ENCODE measurements around the gene TFAP2E.

DNA sequence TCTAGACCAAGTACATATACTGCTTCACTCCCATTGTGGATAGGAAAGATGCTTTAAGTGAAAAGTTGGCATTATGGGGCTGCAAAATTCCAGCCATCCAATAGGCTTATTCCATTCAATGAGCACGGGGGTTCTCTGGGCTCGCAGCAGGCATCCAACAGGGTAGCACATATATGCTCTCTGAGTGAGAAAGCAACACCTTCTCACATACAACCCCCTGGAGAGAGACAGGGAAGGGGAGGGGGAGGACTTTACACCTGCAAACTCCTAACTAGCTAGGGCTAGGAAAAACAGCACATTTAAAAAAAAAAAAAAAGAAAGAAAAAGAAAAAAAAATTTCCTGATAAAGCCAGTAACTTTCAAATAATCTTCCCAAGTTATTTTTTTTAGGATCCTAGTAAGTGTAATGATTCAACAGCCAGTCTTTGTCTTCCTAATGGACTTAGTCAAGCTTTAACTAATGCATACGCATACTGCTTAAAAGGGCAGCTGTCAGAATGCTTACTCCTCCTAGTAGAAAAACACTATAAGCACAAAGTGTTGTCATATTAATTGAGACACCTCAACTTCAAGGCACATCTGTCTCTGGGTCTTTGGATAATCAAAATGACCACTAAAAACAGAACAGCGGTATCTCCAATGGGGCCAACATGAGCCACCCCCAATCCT, 49.5 kb downstream of the TFAP2E start:
- TF ChIP-seq GATA2 (IDR thresholded peaks at IDR 0.05; ENCODE audit: low read depth, low read length), result no peak
- no peak for TF ChIP-seq GATA3 (IDR thresholded peaks at IDR 0.05; ENCODE audit: low read depth, low read length)
